Astrocyte of the spinal cord (primary cell): Measurements from ENCODE around the gene PPP2R2D.
"Not testable (repeated sequence)": the region's sequence is repeated elsewhere in the genome, so short reads cannot be mapped to it uniquely, and the experiment has no call there.

Experiments
- DNase-seq: peaks from one replicate; pipeline ENCODE4 v3.0.0; 2011; ENCODE audit warnings: low read depth, low spot score
- H3K4me3 ChIP-seq: 2 replicates; pipeline ENCODE4 v1.5.1; 2011; ENCODE audit warnings: low read depth, mild to moderate bottlenecking, low read length, moderate library complexity
- CTCF ChIP-seq: IDR thresholded peaks from 2 replicates; pipeline ENCODE4 v1.5.1; 2012; ENCODE audit warnings: low read depth, mild to moderate bottlenecking, low read length, inconsistent platforms
- in situ Hi-C: cut with HindIII; loops from 2 replicates; pipeline ENCODE4 v1.10.0; 2017; ENCODE audit warnings: low sequenced_read_pairs

The PPP2R2D gene

GRCh38 chr10:131949041-131949862 lies 48.4 kb downstream of the PPP2R2D start:
- DNase-seq, result no peak
- in situ Hi-C loops, result no loop called here
- no peak for TF ChIP-seq CTCF
- H3K4me3 ChIP-seq, result no peak overlapping the region

GRCh38 chr10:131949908-131950307 lies 49.1 kb downstream of the PPP2R2D start:
- H3K4me3 ChIP-seq, in situ Hi-C loops, DNase-seq: not testable (repeated sequence)

- H3K4me3 ChIP-seq, result no peak overlapping the region
- TF ChIP-seq CTCF, result no peak
- DNase-seq, result no peak
- in situ Hi-C loops, result no loop called here
Measured at GRCh38 chr10:131954356-131954965, 53.7 kb downstream of the PPP2R2D start.

- no peak overlapping the region for H3K4me3 ChIP-seq
- in situ Hi-C loops, result no loop called here
- DNase-seq, result no peak
- TF ChIP-seq CTCF, result no peak
Measured at GRCh38 chr10:131955591-131956340, 55.0 kb downstream of the PPP2R2D start.

- H3K4me3 ChIP-seq, result no peak overlapping the region
- TF ChIP-seq CTCF, result no peak
- in situ Hi-C loops, result no loop called here
- DNase-seq, result no peak
Measured at GRCh38 chr10:131959841-131960240, 59.0 kb downstream of the PPP2R2D start.

GRCh38 chr10:131960631-131961046 lies 59.8 kb downstream of the PPP2R2D start:
- no peak for TF ChIP-seq CTCF
- in situ Hi-C loops, result no loop called here
- H3K4me3 ChIP-seq, result no peak overlapping the region
- DNase-seq, result no peak
